ENCODE measurements around the gene POLN. TPM values are rescaled to one million over a fixed set of nuclear protein-coding genes. Genes with fewer than 3 reads are reported as not detected.

The POLN gene
- total RNA-seq, 1 donor: 2.9 TPM

DNA sequence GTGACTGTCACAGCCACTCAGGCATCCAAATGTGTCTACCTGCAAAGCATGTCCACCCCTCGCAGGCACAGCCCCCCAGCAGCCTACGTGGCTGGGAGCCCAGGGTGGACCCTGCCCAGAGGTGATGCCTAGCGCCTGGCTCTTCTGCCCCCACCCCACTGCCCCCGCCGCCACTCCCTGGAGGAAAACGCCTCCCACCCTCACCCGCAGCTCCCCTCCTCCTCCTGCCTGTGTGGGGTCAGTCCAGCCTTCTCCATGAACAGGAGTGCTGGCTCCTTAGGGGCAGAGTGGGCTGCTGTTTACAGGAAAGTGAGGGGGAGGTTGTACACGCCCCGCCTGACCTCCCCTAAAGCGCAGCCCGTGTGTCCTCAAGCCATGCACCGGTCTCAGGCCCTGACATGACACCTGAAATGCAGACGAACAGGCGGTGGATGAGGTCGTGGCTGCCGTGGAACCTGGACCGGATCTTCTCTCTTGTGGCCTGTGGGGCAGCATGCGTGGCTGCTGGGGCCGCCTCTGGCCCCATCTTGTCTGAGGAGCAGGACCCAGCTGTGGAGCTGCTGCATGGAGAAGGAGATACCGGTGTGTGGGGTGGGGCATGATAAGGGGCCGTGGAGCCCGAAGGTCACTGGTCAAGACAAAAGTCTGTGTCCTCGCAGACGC, 31.9 kb upstream of the POLN start:
- no peak for DNase-seq (ENCODE audit: insufficient read length, low spot score, missing footprints)
- Histone ChIP-seq H3K4me2 (ENCODE audit: insufficient read depth, low read length) (no peak overlapping the region), H3K4me1 (ENCODE audit: insufficient read depth, low read length) (no peaks in the 10 kb centered on the region)

DNA sequence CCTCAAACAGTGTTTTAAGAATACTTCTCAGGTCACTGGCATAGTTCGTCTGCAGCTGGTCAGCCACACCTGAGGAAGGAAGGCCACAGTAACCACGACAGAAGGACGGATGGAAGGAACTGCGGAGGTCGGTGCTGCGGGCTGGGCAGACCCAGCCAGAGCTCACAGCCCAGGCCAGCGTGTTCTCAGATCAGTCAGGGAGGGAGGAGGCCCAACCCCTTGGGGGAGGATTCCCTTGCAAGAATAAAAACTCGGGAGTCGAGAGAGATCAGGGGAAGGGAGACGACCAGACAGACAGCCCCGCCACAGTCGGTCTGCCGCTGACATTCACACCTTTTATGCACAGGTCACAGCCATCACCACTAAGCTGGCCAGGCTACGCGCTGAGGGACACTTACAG, 31.3 kb upstream of the POLN start:
- Histone ChIP-seq H3K4me1 (ENCODE audit: insufficient read depth, low read length) (no peaks in the 10 kb centered on the region), H3K9me3 (ENCODE audit: low read depth, low read length) (no peaks in the 10 kb centered on the region), H3K27ac (ENCODE audit: low read depth, low read length) (no peak overlapping the region), H2AFZ (ENCODE audit: low read length) (no peak overlapping the region), H3K27me3 (ENCODE audit: insufficient read depth, low read length) (no peaks in the 10 kb centered on the region), H3K4me3 (ENCODE audit: insufficient read depth, low read length) (no peak overlapping the region), H3K79me2 (ENCODE audit: insufficient read depth, low read length) (no peaks in the 10 kb centered on the region), H4K20me1 (ENCODE audit: insufficient read depth, low read length) (no peaks in the 10 kb centered on the region), H3K4me2 (ENCODE audit: insufficient read depth, low read length) (no peak overlapping the region), H3K36me3 (ENCODE audit: insufficient read depth, low read length) (no peaks in the 10 kb centered on the region)
- TF ChIP-seq, protein P1, sequence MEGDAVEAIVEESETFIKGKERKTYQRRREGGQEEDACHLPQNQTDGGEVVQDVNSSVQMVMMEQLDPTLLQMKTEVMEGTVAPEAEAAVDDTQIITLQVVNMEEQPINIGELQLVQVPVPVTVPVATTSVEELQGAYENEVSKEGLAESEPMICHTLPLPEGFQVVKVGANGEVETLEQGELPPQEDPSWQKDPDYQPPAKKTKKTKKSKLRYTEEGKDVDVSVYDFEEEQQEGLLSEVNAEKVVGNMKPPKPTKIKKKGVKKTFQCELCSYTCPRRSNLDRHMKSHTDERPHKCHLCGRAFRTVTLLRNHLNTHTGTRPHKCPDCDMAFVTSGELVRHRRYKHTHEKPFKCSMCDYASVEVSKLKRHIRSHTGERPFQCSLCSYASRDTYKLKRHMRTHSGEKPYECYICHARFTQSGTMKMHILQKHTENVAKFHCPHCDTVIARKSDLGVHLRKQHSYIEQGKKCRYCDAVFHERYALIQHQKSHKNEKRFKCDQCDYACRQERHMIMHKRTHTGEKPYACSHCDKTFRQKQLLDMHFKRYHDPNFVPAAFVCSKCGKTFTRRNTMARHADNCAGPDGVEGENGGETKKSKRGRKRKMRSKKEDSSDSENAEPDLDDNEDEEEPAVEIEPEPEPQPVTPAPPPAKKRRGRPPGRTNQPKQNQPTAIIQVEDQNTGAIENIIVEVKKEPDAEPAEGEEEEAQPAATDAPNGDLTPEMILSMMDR (IDR thresholded peaks at IDR 0.05; ENCODE audit: extremely low read depth, low read depth, low read length): no peak
- DNase-seq (ENCODE audit: insufficient read length, low spot score, missing footprints): no peak

More for the DNA sequence above, 31.9 kb upstream of the POLN start:
- Histone ChIP-seq H2AFZ (ENCODE audit: low read length) (no peak overlapping the region), H4K20me1 (ENCODE audit: insufficient read depth, low read length) (no peaks in the 10 kb centered on the region), H3K4me3 (ENCODE audit: insufficient read depth, low read length) (no peak overlapping the region), H3K9me3 (ENCODE audit: low read depth, low read length) (no peaks in the 10 kb centered on the region), H3K79me2 (ENCODE audit: insufficient read depth, low read length) (no peaks in the 10 kb centered on the region), H3K36me3 (ENCODE audit: insufficient read depth, low read length) (no peaks in the 10 kb centered on the region), H3K27ac (ENCODE audit: low read depth, low read length) (no peak overlapping the region), H3K27me3 (ENCODE audit: insufficient read depth, low read length) (no peaks in the 10 kb centered on the region)
- TF ChIP-seq, protein P1 (IDR thresholded peaks at IDR 0.05; ENCODE audit: extremely low read depth, low read depth, low read length): no peak

DNA sequence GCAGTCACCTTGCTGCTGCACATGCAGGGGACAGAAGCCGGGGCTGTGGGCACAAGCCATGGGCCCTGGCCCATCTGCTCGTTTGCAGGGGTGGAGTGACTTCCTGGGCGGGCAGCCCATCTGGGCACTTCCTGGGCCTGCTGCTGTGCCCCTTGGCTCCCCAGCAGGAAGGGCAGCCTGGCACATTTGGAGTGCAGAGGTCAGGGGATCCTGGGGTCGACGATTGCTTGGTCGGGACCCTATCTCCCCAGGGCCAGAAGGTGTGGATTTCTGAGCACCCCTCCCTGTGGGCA, 30.9 kb upstream of the POLN start:
- Histone ChIP-seq H2AFZ (ENCODE audit: low read length) (no peak overlapping the region), H3K27ac (ENCODE audit: low read depth, low read length) (no peak overlapping the region), H3K4me1 (ENCODE audit: insufficient read depth, low read length) (no peaks in the 10 kb centered on the region), H3K79me2 (ENCODE audit: insufficient read depth, low read length) (no peaks in the 10 kb centered on the region), H3K4me3 (ENCODE audit: insufficient read depth, low read length) (no peak overlapping the region), H3K9me3 (ENCODE audit: low read depth, low read length) (no peaks in the 10 kb centered on the region), H3K27me3 (ENCODE audit: insufficient read depth, low read length) (no peaks in the 10 kb centered on the region), H4K20me1 (ENCODE audit: insufficient read depth, low read length) (no peaks in the 10 kb centered on the region), H3K36me3 (ENCODE audit: insufficient read depth, low read length) (no peaks in the 10 kb centered on the region), H3K4me2 (ENCODE audit: insufficient read depth, low read length) (no peak overlapping the region)
- TF ChIP-seq, protein P1 (IDR thresholded peaks at IDR 0.05; ENCODE audit: extremely low read depth, low read depth, low read length): no peak
- DNase-seq (ENCODE audit: insufficient read length, low spot score, missing footprints): no peak

DNA sequence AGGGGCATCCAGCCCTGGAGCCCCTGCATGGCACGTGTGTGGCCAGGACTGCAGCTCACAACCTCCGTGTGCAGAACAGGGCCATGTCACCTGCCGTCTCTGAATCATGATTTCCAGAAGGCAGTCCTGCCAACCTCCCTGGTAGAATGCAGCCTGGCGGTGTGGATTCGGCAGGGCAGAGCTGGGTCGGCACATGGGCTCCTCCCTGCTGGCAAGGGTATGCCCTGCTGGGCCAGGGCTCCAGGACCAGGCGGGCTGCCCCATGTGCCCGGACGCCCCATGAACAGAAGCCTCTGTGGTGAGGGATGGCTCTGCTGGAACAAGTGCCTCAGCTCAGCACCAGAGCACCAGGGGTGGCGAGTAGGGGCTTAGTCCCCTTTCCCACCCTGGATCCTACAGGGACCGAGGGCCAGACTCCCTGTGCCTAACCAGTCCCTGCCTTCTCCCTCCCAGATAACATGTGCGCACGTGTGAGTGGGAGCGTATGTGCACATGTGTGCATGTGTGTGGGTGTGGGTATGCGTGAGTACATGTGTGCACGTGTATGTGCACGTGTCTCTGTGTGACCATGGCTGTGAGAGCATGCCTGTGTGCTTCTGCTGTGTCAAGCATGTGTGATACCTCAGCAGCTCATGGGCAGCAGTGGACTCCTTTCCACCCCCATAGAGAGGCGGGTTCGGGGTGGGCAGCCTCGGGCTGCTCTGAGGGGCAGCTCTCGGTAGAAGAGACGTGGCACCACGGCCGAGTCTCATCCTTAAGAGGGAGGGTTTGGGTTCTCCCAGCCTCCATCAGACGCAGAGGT, 30.3 kb upstream of the POLN start:
- Histone ChIP-seq H3K27me3 (ENCODE audit: insufficient read depth, low read length) (no peaks in the 10 kb centered on the region), H3K4me2 (ENCODE audit: insufficient read depth, low read length) (no peak overlapping the region), H4K20me1 (ENCODE audit: insufficient read depth, low read length) (no peaks in the 10 kb centered on the region), H3K36me3 (ENCODE audit: insufficient read depth, low read length) (no peaks in the 10 kb centered on the region), H3K4me1 (ENCODE audit: insufficient read depth, low read length) (no peaks in the 10 kb centered on the region), H2AFZ (ENCODE audit: low read length) (no peak overlapping the region), H3K9me3 (ENCODE audit: low read depth, low read length) (no peaks in the 10 kb centered on the region), H3K27ac (ENCODE audit: low read depth, low read length) (no peak overlapping the region), H3K4me3 (ENCODE audit: insufficient read depth, low read length) (no peak overlapping the region), H3K79me2 (ENCODE audit: insufficient read depth, low read length) (no peaks in the 10 kb centered on the region)
- TF ChIP-seq, protein P1 (IDR thresholded peaks at IDR 0.05; ENCODE audit: extremely low read depth, low read depth, low read length): no peak
- no peak for DNase-seq (ENCODE audit: insufficient read length, low spot score, missing footprints)
